ENCODE results near the gene AMN.

DNA sequence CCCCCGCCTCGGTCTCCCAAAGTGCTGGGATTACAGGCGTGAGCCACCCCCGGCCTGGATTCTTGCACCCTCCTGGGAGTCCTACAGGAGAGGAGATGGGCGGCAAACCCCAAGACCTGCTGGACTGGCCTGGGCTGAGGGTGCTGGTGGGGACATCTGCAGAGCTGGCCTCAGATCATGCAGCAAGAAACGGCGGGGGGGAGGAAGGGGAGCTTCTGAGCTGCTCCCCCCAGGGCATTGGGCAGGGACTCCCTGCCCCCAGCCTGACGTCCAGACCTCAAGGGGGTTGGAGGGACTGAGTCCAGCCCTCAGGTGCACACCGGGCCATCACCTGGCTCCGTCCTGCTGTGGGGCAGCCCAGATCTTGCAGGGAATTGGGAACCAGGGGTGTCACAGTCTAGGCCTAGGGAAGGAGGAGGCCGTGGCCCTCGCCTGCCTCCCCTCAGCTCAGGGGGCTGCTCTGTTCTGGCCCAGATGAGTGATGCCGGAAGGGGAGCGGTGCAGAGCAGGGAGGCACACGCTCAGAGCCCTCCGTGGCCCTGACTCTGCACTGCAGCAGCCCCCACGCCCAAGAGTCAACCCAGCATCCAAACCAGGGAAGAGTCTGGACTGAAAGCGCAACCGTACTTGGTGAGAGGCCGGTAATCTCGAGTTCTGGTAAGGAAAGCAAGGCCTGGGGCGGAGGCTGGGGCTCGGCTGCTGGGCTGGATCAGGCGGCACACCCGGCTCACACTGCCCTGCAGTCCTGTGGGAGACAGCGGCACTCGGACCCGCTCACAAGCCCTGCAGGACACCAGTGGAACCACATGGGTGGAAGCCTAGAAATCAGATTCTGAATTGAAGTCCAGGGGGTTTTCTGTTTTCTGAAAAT lies 8.9 kb upstream of the AMN start:
- TF ChIP-seq POLR2A (IDR thresholded peaks at IDR 0.05): no peak
- TF ChIP-seq, protein P1, sequence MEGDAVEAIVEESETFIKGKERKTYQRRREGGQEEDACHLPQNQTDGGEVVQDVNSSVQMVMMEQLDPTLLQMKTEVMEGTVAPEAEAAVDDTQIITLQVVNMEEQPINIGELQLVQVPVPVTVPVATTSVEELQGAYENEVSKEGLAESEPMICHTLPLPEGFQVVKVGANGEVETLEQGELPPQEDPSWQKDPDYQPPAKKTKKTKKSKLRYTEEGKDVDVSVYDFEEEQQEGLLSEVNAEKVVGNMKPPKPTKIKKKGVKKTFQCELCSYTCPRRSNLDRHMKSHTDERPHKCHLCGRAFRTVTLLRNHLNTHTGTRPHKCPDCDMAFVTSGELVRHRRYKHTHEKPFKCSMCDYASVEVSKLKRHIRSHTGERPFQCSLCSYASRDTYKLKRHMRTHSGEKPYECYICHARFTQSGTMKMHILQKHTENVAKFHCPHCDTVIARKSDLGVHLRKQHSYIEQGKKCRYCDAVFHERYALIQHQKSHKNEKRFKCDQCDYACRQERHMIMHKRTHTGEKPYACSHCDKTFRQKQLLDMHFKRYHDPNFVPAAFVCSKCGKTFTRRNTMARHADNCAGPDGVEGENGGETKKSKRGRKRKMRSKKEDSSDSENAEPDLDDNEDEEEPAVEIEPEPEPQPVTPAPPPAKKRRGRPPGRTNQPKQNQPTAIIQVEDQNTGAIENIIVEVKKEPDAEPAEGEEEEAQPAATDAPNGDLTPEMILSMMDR (IDR thresholded peaks at IDR 0.05): no peak
- no peak for TF ChIP-seq EP300 (IDR thresholded peaks at IDR 0.05)
- TF ChIP-seq POLR2AphosphoS5 (IDR thresholded peaks at IDR 0.05): no peak
